ACC112 (cell line): ENCODE results near the gene BRSK1.
A peak's percentile ranks its signal among the peaks of the same experiment; 100 is the strongest.

Source experiments
- H2AFZ ChIP-seq: fragments of 200-600 bp; sonication (generic); one replicate; pipeline ENCODE4 v1.6.0; 2017; ENCODE audit warnings: antibody characterized with exemption, low read length; ENCODE audit not compliant: unreplicated experiment
- H3K27ac ChIP-seq: fragments of 200-600 bp; sonication (generic); 2 replicates; pipeline ENCODE4 v1.5.1; 2014; ENCODE audit warnings: low read depth, mild to moderate bottlenecking, antibody characterized with exemption, low read length, moderate library complexity
- H3K27me3 ChIP-seq: fragments of 200-600 bp; sonication (generic); 2 replicates; pipeline ENCODE4 v1.6.1; 2014; ENCODE audit warnings: mild to moderate bottlenecking, antibody characterized with exemption, low read length, moderate library complexity, mixed read lengths; ENCODE audit not compliant: insufficient read depth
- H3K36me3 ChIP-seq: fragments of 200-600 bp; sonication (generic); 2 replicates; pipeline ENCODE4 v1.6.1; 2016; ENCODE audit warnings: mild to moderate bottlenecking, antibody characterized with exemption, low read length, moderate library complexity, mixed read lengths; ENCODE audit not compliant: insufficient read depth
- H3K4me1 ChIP-seq: fragments of 200-600 bp; sonication (generic); one replicate; pipeline ENCODE4 v1.6.1; 2016; ENCODE audit warnings: low read length, mixed read lengths; ENCODE audit not compliant: insufficient read depth, unreplicated experiment, control insufficient read depth
- H3K4me3 ChIP-seq: fragments of 200-600 bp; sonication (generic); 2 replicates; pipeline ENCODE4 v1.5.1; 2014; ENCODE audit warnings: mild to moderate bottlenecking, low read depth, low read length
- H3K79me2 ChIP-seq: fragments of 200-600 bp; sonication (generic); one replicate; pipeline ENCODE4 v1.6.0; 2016; ENCODE audit warnings: low read length; ENCODE audit not compliant: control insufficient read depth, unreplicated experiment, insufficient read depth

BRSK1 gene

GRCh38 chr19:55348317-55349034 lies 64.7 kb downstream of the BRSK1 start:
- Histone ChIP-seq H3K4me3 (no peak overlapping the region), H3K27ac (no peak overlapping the region), H3K36me3 (no peaks in the 10 kb centered on the region), H2AFZ (no peak overlapping the region), H3K27me3 (peaks cover 17% of the 10 kb centered on the region), H3K4me1 (no peaks in the 10 kb centered on the region), H3K79me2 (no peaks in the 10 kb centered on the region)

- Histone ChIP-seq H3K27me3 (peaks cover 35% of the 10 kb centered on the region), H2AFZ (no peak overlapping the region), H3K36me3 (no peaks in the 10 kb centered on the region), H3K4me3 (no peak overlapping the region), H3K79me2 (no peaks in the 10 kb centered on the region), H3K27ac (no peak overlapping the region), H3K4me1 (no peaks in the 10 kb centered on the region)
Observed at GRCh38 chr19:55350620-55351315, 67.0 kb downstream of the BRSK1 start.

DNA sequence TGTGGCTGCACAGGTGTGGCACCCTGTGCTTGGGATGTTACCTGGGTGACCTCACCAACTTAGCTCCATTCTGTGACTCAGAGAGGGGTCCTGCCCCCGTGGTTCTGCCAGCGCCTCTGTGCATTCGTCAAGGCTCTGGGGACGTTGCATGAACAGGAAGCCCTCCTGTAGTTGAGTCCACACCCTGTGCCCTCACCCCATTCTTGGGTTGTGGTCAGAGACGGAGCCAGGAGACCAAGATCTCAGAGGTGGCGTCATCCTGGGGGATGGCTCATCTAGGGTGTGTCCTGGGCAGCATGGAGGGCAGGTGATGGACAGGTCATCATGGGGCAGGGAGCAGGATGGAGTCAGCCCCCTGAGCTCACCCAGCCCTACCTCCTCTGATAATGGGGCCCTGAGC lies 68.2 kb downstream of the BRSK1 start:
- no peak overlapping the region for H3K4me3 ChIP-seq
- no peaks in the 10 kb centered on the region for H3K36me3 ChIP-seq
- no peak overlapping the region for H2AFZ ChIP-seq
- H3K79me2 ChIP-seq: no peaks in the 10 kb centered on the region
- H3K27ac ChIP-seq: no peak overlapping the region
- H3K27me3 ChIP-seq: peaks cover 35% of the 10 kb centered on the region
- no peaks in the 10 kb centered on the region for H3K4me1 ChIP-seq

GRCh38 chr19:55352549-55353145 lies 68.8 kb downstream of the BRSK1 start:
- H3K36me3 ChIP-seq: no peaks in the 10 kb centered on the region
- no peak overlapping the region for H3K4me3 ChIP-seq

DNA sequence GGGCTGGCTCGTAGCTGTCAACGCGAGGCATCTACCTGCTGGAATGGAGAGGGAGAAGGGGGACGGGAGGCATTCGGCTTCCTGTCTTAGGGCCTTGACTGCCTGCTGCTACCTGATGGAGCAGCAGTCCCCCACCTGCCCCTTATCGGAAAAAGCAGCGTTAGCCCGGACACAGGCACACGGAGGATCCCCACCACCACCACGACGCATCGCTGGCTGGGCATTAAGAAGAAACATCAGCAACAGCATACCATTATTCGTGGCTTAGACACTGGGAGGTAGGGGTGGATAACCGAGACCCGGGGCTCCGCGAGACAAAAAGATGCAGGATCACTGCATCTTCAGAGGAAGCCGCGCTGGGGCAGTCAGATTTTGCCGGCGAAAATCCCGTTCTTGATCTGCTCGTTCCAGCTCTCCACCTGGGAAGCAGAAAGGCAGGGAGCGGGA lies 69.6 kb downstream of the BRSK1 start:
- Histone ChIP-seq H3K27me3 (peaks cover 35% of the 10 kb centered on the region), H3K4me1 (no peaks in the 10 kb centered on the region), H3K36me3 (no peaks in the 10 kb centered on the region), H3K79me2 (no peaks in the 10 kb centered on the region), H3K4me3 (peak overlapping the region; percentile 59), H2AFZ (no peak overlapping the region), H3K27ac (no peak overlapping the region)

More at GRCh38 chr19:55352549-55353145, 68.8 kb downstream of the BRSK1 start:
- Histone ChIP-seq H3K27me3 (peaks cover 35% of the 10 kb centered on the region), H3K4me1 (no peaks in the 10 kb centered on the region), H3K79me2 (no peaks in the 10 kb centered on the region), H3K27ac (no peak overlapping the region), H2AFZ (no peak overlapping the region)

GRCh38 chr19:55353803-55354697 lies 70.3 kb downstream of the BRSK1 start:
- Histone ChIP-seq H3K36me3 (no peaks in the 10 kb centered on the region), H3K79me2 (no peaks in the 10 kb centered on the region), H2AFZ (no peak overlapping the region), H3K27ac (no peak overlapping the region), H3K4me1 (no peaks in the 10 kb centered on the region), H3K4me3 (peak overlapping the region; percentile 59), H3K27me3 (peaks cover 35% of the 10 kb centered on the region)

DNA sequence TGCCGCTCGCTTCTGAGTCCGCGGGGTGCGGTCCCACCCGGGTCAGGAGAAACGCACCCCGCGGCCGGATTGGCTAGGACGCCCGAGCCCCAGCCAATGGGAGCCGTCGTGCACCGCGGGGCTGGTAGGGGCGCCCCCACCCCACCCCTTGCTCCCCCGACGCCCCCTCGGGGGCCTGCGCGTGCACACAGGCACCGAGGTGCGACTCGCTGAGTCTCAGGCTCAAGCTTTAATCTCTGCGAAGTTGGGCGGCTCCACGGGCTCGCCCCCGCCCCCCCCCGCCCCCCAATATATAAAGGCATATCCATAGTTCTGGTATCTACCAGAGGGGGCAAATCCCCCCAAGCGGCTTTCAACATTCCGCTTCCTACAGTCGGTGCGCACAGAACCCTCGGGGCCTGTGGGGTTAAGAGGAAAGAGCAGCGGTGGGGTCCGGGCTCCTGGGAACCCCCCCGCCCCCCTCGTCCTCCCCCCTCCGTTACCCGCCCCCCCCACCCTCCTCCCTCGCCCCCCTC lies 71.0 kb downstream of the BRSK1 start, which contains the start of gene COX6B2:
Gene COX6B2, minus strand, starts transcription at position 22 of the 515 bp plus-strand sequence. CDS start 198 bp downstream, outside the sequence.
- H3K27me3 ChIP-seq: peaks cover 35% of the 10 kb centered on the region
- H3K79me2 ChIP-seq: no peaks in the 10 kb centered on the region
- no peaks in the 10 kb centered on the region for H3K36me3 ChIP-seq
- H3K4me3 ChIP-seq: peak within 1 kb of the TSS; percentile 59
- no peak within 1 kb of the TSS for H2AFZ ChIP-seq
- H3K4me1 ChIP-seq: no peaks in the 10 kb centered on the region
- no peak within 1 kb of the TSS for H3K27ac ChIP-seq

DNA sequence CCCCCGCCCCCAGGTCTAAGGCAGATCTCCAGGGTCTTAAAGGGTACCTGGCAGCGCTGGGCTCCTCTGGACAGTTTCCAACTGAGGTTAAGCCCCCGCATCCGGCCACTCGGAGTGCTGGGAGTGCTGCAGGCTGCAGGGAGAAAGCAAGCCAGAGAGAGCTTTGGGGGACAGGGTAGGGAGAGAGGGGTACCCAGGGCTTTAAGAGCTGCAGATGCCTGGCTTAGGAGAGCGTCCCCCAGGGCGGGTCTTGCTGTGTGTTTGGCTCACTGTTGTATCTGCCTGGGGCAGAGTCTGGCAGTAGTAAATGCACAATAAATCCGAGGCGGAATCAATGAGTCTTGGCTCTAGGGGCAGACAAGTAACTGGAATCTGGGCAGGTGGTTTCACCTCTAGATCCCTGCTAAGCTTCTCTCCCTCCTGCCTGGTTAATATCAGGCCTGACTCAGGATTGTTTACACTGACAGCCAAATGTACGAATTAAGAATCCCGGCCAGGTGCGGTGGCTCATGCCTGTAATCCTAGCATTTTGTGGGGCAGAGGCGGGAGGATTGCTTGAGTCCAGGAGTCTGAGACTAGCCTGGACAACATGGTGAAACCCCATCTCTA lies 71.5 kb downstream of the BRSK1 start:
- Histone ChIP-seq H3K27me3 (peaks cover 35% of the 10 kb centered on the region), H3K4me3 (no peak overlapping the region), H3K27ac (no peak overlapping the region), H3K36me3 (no peaks in the 10 kb centered on the region), H3K4me1 (no peaks in the 10 kb centered on the region), H3K79me2 (no peaks in the 10 kb centered on the region), H2AFZ (no peak overlapping the region)

DNA sequence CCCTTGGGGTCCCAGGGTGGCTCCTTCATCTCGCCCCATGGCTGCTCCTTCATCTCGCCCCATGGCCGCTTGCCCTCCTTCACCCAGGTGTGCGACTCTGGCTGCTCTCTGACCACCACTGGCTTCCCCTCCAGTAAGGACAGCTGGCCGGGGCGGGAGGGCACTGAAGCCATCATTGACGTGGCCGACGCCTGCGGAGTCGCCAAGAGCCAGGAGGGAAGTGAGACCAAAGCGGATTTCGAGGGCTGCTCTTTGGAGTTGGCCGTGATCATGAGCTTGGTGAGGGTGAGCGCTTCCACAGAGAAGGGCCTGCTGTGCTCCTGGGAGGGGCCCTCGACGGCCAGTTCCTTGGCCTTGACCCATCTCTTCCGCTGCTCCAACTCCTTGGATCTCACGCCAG lies 74.7 kb downstream of the BRSK1 start:
- no peaks in the 10 kb centered on the region for H3K36me3 ChIP-seq
- no peak overlapping the region for H3K27ac ChIP-seq
- H3K79me2 ChIP-seq: no peaks in the 10 kb centered on the region
- no peak overlapping the region for H2AFZ ChIP-seq
- H3K27me3 ChIP-seq: peaks cover 18% of the 10 kb centered on the region
- H3K4me3 ChIP-seq: no peak overlapping the region
- no peaks in the 10 kb centered on the region for H3K4me1 ChIP-seq
